Stimulated activated CD4-positive, alpha-beta T cell treated with anti-CD3 and anti-CD28 coated beads, Interleukin-1b, Interleukin-23, amount 100 ng/mL, for 4 hours (primary cell): ENCODE results near the gene NCAM1.

Source experiments
- DNase-seq, 2 donors: peaks; one replicate each; pipeline ENCODE4 v3.0.0-alpha.2; 2020; ENCODE audit warnings: low read depth in 2 of 2

NCAM1 gene

GRCh38 chr11:113199866-113200265 lies 238.6 kb downstream of the NCAM1 start:
- DNase-seq: no peak

GRCh38 chr11:113201054-113201818 lies 240.0 kb downstream of the NCAM1 start:
- DNase-seq: no peak

- no peak for DNase-seq
These were observed 241.2 kb downstream of the NCAM1 start for GRCh38 chr11:113202431-113202830.

- no peak for DNase-seq
These were observed 242.0 kb downstream of the NCAM1 start for GRCh38 chr11:113203141-113203753.

DNA sequence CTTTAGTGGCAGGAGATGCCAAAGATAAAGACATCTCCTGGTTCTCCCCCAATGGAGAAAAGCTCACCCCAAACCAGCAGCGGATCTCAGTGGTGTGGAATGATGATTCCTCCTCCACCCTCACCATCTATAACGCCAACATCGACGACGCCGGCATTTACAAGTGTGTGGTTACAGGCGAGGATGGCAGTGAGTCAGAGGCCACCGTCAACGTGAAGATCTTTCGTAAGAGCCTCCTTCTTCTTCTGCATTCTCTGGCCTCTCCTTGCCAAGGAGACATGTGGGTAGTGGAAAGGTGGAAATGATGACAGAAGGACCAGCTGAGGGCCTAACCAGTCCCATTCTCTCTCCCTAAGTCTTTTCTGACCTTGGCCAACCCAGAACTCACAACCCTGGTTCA lies 243.1 kb downstream of the NCAM1 start:
- no peak for DNase-seq

- no peak for DNase-seq
These were observed 252.3 kb downstream of the NCAM1 start for GRCh38 chr11:113213549-113213948.

DNA sequence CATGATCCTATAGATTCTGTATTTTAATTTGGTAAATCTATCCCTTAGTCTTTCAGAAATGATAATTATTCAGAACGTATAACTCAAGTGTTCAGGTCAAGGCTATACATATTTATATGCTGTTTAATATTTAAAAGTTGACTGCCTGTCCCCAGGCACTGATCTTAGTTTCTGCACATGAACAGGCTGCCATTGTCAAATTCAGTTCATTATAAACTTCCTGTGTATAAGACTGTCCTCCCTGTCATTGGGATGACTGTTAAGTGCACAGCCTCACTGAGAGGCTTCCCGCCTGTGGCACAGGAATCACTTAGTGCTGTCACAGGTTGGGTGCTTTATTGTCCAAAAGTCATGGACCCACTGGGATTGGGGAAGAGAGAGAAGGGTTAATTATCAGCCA lies 261.0 kb downstream of the NCAM1 start:
- no peak for DNase-seq

GRCh38 chr11:113234888-113235287 lies 273.7 kb downstream of the NCAM1 start:
- no peak for DNase-seq

GRCh38 chr11:113237261-113237660 lies 276.0 kb downstream of the NCAM1 start:
- no peak for DNase-seq

- no peak for DNase-seq
These were observed 277.5 kb downstream of the NCAM1 start for GRCh38 chr11:113238721-113239120.

DNA sequence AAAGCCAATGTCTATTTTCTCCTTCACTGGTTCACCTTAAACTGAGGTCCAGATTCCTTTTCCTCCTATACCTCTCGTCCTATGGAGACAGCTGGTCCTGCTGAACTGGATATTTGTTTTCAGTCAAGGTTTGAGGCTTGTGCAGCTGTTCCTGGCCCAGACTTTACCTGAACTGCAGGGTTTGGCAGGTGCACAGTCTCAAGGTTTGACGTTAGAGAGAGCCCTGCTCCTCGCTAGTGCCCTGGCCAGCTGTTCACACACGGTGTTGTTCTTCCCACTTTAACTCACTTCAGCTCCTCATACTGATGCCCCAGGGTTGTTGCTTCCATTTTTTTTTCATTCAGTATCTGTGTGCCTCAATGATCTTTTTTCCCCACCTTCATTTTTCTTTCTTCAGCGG lies 279.2 kb downstream of the NCAM1 start:
- DNase-seq: no peak

GRCh38 chr11:113240790-113241635 lies 279.8 kb downstream of the NCAM1 start:
- no peak for DNase-seq

DNA sequence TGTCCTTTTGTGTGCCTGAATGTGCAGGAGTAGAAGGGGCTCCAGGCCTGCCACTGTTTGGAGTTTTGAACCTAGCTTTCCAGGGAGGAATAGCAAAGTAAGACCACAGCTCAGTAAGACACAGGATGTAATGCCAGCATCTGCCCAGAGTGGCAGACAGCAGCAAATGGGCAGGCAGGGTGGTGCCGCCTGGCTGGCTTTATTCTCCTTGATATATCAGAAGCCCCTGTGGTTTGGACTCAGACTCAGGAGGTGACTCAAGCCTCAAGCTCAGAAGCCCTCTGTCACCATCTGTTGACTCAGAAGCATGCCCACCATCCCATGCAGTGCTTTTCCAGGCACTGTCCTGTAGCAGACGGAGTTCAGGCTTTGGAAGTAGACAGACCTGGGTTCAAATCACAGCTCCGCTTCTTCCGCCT lies 280.4 kb downstream of the NCAM1 start:
- DNase-seq: no peak

DNA sequence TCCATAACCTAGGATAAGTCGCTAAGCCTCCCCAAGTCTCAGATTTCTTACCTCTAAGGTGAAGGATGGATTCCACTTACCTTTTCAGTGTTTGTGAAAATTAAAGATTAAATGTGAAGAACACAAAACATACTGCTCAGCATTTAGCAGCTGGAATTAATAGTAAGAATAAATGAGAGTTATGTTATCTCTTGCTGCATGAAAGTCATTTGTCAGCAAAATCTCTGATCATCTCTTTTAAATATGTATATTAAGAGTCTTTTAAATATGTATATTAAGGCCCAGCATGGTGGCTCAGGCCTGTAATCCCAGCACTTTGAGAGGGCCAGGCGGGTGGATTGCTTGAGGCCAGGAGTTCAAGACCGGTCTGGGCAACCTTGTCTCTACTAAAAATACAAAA lies 280.8 kb downstream of the NCAM1 start:
- no peak for DNase-seq

GRCh38 chr11:113242767-113243397 lies 281.7 kb downstream of the NCAM1 start:
- DNase-seq: no peak

DNA sequence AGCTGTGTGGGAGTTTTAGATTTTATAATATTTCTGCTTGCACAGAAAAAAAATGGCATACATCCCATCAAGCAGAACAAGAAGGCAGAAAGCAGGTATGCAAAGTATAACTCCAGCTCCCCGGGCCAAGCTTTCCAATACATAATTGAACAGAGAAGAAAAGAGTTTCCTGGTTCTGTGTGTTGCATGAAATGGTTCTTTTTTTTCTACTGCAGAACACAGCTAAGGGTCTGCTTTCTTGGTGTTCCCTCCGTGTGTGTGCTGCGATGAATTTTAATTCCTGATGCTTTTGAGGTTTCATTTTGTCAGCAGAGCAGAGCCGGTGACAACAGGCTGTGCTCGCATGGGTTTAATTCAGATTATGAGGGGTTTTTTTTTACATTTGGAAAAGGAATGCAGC lies 282.5 kb downstream of the NCAM1 start:
- DNase-seq: no peak

- DNase-seq: no peak
These were observed 284.0 kb downstream of the NCAM1 start for GRCh38 chr11:113245216-113245615.

DNA sequence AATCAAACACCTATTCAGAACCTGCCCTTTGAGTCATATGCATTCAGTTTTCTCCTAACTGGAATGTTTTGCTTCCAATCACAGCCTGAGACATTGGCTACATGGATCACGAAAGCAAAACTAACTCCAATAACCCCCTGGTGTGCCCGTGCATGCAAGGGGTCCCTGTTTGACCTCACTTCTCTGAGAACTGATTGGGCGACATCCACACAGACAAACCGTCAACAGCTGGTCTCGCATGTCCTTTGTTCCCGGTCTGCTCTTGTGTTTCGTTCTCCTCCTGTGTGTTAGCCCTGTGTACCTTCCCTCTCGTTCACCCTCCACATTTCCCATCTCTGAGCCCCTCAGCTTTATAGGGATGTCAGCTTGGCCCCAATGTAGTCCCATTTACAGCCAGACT lies 286.0 kb downstream of the NCAM1 start:
- DNase-seq: no peak

- no peak for DNase-seq
These were observed 286.7 kb downstream of the NCAM1 start for GRCh38 chr11:113247966-113248365.

GRCh38 chr11:113248702-113249490 lies 287.7 kb downstream of the NCAM1 start:
- DNase-seq: no peak

GRCh38 chr11:113249491-113249763 lies 288.2 kb downstream of the NCAM1 start:
- DNase-seq: no peak

DNA sequence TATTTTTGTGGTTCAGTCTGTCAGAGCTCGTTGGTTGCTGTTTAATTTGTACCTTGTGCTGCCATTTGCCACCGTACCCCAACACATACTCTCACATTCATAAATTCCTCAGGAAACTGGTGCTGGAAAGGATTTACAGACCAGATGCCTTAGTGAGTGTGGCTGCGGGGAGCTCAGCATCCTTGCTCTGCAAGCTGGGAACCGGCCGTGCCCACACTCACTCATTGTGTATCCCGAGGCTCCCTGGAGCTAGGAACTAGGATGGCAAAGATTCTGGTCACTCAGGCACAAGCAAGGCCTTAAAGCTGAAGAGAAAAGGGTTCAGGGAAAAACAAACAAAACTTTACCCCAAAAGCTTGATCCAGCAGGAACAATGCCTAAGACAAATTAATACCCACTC lies 288.6 kb downstream of the NCAM1 start:
- DNase-seq: no peak
